Lower lobe of right lung (tissue), 2 donors: ENCODE results near the gene ZNF25. TPM values are rescaled to one million over a fixed set of nuclear protein-coding genes. Genes with fewer than 3 reads are reported as not detected.

ENCODE experiments used
- ATAC-seq, 2 donors: fragments of 200-7000 bp; cut with Tn5 transposase; one replicate each; pipeline ENCODE4 v1.9.1; 2020 to 2022; ENCODE audit warnings: mild to moderate bottlenecking in 2 of 2, moderate library complexity in 2 of 2
- DNase-seq: peaks from one replicate; pipeline ENCODE4 v3.0.0-alpha.2; 2020
- H3K27ac ChIP-seq: fragments of 200-600 bp; one replicate; pipeline ENCODE4 v1.8.0; 2022
- H3K27me3 ChIP-seq: fragments of 200-600 bp; one replicate; pipeline ENCODE4 v1.8.0; 2022; ENCODE audit warnings: low read depth
- H3K36me3 ChIP-seq: fragments of 200-600 bp; one replicate; pipeline ENCODE4 v1.8.0; 2022; ENCODE audit warnings: mild to moderate bottlenecking
- H3K4me1 ChIP-seq: fragments of 200-600 bp; one replicate; pipeline ENCODE4 v1.8.0; 2022
- H3K4me3 ChIP-seq: fragments of 200-600 bp; one replicate; pipeline ENCODE4 v1.8.0; 2022; ENCODE audit warnings: mild to moderate bottlenecking
- H3K9me3 ChIP-seq: fragments of 200-600 bp; one replicate; pipeline ENCODE4 v1.8.0; 2022
- intact Hi-C: fragments of 100-400 bp; cut with DNase I; formaldehyde crosslinking; loops from one replicate; pipeline ENCODE4 v1.11.0; 2022
- total RNA-seq: library from RNA; stranded (reverse); fragmentation: NEBNext Ultra II Directional; extraction: Animal tissue kit (Norgen Biotek cat#: 25700); gene quantifications from one replicate; pipeline ENCODE4 v1.2.1, GENCODE V29; 2021
- TF ChIP-seq, protein P1 (sequence below): fragments of 200-600 bp; IDR thresholded peaks from one replicate; pipeline ENCODE4 v1.8.0; 2022; ENCODE audit warnings: antibody characterized with exemption, mild to moderate bottlenecking
- donor health status: DM: no; HTN: yes; CAD: no; lungs with severe emphysema.

ZNF25 gene
- total RNA-seq, 1 donor from 2014 or later = 8.8 TPM

DNA sequence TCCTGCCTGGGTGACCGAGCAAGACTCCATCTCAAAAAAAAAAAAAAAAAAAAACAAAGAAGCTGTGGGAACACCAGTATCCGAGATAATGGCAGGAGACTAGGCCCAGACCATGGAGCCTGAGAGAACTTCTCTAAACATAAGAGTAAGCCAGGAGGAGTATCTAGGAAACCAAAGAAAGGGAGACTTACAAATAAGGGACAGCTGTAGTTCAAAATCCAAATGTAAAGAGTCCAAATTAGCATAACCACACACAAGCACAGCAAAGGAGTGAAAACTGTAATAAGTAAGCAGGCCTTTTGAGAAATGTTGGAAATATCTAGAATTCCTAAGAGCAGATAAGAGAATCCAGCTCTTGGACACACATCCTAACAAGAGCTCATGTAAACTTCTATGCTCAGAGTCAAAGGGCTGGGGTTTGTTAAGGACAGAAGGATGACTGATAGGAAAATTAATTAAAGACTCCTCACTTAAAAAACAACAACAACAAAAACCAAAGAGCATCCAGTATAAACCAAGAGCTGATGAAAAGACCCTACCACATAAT, 15.8 kb downstream of the ZNF25 start:
- H3K36me3 ChIP-seq = peaks cover 34% of the 10 kb centered on the region
- DNase-seq (no peak), ATAC-seq (no peak)
- TF ChIP-seq, protein P1, sequence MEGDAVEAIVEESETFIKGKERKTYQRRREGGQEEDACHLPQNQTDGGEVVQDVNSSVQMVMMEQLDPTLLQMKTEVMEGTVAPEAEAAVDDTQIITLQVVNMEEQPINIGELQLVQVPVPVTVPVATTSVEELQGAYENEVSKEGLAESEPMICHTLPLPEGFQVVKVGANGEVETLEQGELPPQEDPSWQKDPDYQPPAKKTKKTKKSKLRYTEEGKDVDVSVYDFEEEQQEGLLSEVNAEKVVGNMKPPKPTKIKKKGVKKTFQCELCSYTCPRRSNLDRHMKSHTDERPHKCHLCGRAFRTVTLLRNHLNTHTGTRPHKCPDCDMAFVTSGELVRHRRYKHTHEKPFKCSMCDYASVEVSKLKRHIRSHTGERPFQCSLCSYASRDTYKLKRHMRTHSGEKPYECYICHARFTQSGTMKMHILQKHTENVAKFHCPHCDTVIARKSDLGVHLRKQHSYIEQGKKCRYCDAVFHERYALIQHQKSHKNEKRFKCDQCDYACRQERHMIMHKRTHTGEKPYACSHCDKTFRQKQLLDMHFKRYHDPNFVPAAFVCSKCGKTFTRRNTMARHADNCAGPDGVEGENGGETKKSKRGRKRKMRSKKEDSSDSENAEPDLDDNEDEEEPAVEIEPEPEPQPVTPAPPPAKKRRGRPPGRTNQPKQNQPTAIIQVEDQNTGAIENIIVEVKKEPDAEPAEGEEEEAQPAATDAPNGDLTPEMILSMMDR = no peak
- no peaks in the 10 kb centered on the region for H3K4me1 ChIP-seq
- intact Hi-C loops = no loop called here
- no peaks in the 10 kb centered on the region for H3K27me3 ChIP-seq
- peaks cover 9% of the 10 kb centered on the region for H3K9me3 ChIP-seq
- no peak overlapping the region for H3K4me3 ChIP-seq
- no peak overlapping the region for H3K27ac ChIP-seq

DNA sequence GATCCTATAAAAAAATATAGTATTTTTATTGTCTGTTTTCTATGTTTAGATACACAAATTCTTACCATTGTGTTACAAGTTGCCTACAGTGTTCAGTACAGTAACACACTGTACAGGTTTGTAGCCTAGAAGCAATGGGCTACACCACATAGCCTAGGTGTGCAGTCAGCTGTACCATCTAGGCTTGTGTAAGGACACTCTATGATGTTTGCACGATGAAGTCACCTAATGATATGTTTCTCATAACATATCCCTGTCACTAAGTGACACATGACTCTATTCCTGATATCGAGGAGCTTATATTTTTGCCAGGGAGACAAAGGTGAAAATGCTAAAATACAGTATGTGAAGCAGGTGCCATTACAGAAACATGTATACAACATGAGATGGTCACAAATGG, 18.6 kb downstream of the ZNF25 start:
- ATAC-seq (no peak), DNase-seq (no peak)
- intact Hi-C loops = no loop called here
- H3K36me3 ChIP-seq = peaks cover 62% of the 10 kb centered on the region
- no peak overlapping the region for H3K4me3 ChIP-seq
- no peaks in the 10 kb centered on the region for H3K9me3 ChIP-seq
- TF ChIP-seq, protein P1 = no peak
- H3K4me1 ChIP-seq = no peaks in the 10 kb centered on the region
- H3K27me3 ChIP-seq = no peaks in the 10 kb centered on the region
- no peak overlapping the region for H3K27ac ChIP-seq

DNA sequence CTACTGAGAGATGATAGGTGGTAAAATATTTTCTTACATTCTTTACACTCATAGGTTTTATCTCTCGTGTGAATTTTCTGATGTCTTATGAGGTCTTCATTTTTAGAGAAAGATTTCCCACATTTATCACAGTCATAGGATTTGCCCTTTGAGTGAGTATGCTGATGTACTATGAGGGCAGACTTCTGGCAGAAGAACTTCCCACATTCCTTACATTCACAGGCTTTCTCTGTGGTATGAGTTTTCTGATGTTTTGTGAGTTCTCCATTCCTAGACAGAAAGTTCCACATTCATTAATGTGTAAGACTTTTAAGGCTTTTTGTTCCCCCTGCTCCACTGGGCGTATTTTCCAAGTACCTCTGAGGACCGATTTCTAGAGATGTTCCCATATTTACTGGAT, 23.5 kb downstream of the ZNF25 start:
- intact Hi-C loops = no loop called here
- Histone ChIP-seq H3K4me1 (no peaks in the 10 kb centered on the region), H3K9me3 (no peaks in the 10 kb centered on the region), H3K36me3 (peaks cover 84% of the 10 kb centered on the region), H3K4me3 (no peak overlapping the region), H3K27me3 (no peaks in the 10 kb centered on the region), H3K27ac (no peak overlapping the region)
- DNase-seq (no peak), ATAC-seq (no peak)
- TF ChIP-seq, protein P1 = no peak

DNA sequence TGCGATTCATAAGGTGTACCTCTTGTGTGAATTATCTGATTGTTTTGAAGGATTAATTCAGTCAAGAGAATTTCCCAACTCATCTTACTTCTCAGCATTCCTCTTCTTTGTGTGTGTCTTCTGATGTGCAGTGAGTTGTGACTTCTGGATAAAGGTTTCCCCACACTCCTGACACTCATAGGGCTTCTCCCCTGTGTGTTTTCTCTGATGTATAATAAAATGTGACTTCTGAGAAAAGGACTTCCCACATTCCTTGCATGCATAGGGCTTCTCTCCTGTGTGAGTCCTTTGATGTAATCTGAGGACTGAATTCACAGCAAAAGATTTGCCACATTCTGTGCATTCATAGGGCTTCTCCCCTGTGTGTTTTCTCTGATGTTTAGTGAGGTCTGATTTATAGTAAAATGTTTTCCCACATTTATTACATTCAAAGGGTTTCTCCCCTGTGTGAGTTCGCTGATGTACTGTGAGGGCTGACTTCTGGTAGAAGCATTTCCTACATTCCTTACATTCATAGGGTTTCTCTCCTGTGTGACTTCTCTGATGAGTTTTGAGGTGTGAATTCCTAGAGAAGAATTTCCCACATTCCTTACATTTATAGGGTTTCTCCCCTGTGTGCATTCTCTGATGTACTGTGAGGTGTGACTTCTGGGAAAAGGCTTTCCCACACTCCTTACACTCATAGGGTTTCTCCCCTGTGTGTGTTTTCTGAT, 24.2 kb downstream of the ZNF25 start:
- Histone ChIP-seq H3K9me3 (no peaks in the 10 kb centered on the region), H3K4me3 (no peak overlapping the region), H3K27me3 (no peaks in the 10 kb centered on the region), H3K4me1 (no peaks in the 10 kb centered on the region), H3K27ac (no peak overlapping the region), H3K36me3 (peaks cover 77% of the 10 kb centered on the region)
- no peak for DNase-seq
- intact Hi-C loops = no loop called here
- no peak for ATAC-seq
- TF ChIP-seq, protein P1 = no peak

DNA sequence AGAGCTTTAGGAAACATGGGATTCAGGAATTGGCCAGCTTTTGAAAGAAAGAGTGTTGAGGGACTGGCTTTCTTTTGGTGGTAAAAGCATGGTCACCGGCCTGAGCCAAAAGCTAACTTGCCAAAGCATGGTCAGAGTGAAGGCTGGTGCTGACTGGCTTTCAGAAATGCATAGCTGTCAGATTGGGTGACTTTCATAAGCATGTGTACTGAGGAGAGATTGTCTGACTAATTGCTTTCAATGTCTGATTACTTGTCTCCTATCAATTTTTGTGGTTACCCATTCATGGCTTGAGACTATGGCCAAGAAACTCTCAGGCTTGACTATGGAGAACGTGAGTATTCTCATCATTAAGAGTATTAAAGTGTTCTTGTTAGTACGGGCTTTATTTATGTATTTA, 28.2 kb downstream of the ZNF25 start:
- TF ChIP-seq, protein P1 = no peak
- Histone ChIP-seq H3K27ac (no peak overlapping the region), H3K27me3 (no peaks in the 10 kb centered on the region), H3K4me3 (no peak overlapping the region), H3K36me3 (peaks cover 37% of the 10 kb centered on the region), H3K9me3 (no peaks in the 10 kb centered on the region), H3K4me1 (no peaks in the 10 kb centered on the region)
- no peak for DNase-seq
- intact Hi-C loops = no loop called here
- ATAC-seq = no peak
